ENCODE results near the gene ABLIM3. TPM values are rescaled to one million over a fixed set of nuclear protein-coding genes. Genes with fewer than 3 reads are reported as not detected.

ABLIM3 gene
- total RNA-seq, 1 donor from 2014 or later: 3.9 TPM

- Mint-ChIP-seq H3K27me3 (ENCODE audit: low read depth, unreplicated experiment) (peaks cover 14% of the 10 kb centered on the region), H3K4me1 (ENCODE audit: low read depth, unreplicated experiment) (peaks cover 10% of the 10 kb centered on the region), H3K4me3 (ENCODE audit: unreplicated experiment) (no peak overlapping the region), H3K9me3 (ENCODE audit: unreplicated experiment) (no peaks in the 10 kb centered on the region), H3K36me3 (ENCODE audit: low read depth, unreplicated experiment) (no peaks in the 10 kb centered on the region), H3K27ac (ENCODE audit: unreplicated experiment) (no peak overlapping the region)
- Histone ChIP-seq H3K79me2 (ENCODE audit: insufficient read depth, low read length) (no peaks in the 10 kb centered on the region), H3K4me1 (ENCODE audit: insufficient read depth, low read length) (peaks cover 16% of the 10 kb centered on the region), H3K9ac (ENCODE audit: low read length) (no peak overlapping the region), H3K4me3 (ENCODE audit: insufficient read depth, low read depth, low read length) (no peak overlapping the region), H4K20me1 (ENCODE audit: insufficient read depth, low read length) (no peaks in the 10 kb centered on the region), H3K36me3 (ENCODE audit: insufficient read depth, low read length) (no peaks in the 10 kb centered on the region), H3K9me3 (ENCODE audit: insufficient read depth, low read depth, low read length) (no peaks in the 10 kb centered on the region), H3K27ac (ENCODE audit: low read depth, low read length) (no peak overlapping the region), H3K4me2 (ENCODE audit: low read length) (no peak overlapping the region), H2AFZ (ENCODE audit: low read depth, low read length) (no peak overlapping the region), H3K27me3 (ENCODE audit: insufficient read depth, low read length) (no peaks in the 10 kb centered on the region)
- no peak for DNase-seq (ENCODE audit: low read depth)
- TF ChIP-seq EZH2 (IDR thresholded peaks at IDR 0.05; ENCODE audit: insufficient read depth, low read length) (no peak), CTCF (IDR thresholded peaks at IDR 0.05; ENCODE audit: insufficient read depth, low read depth, low read length) (no peak)
- FAIRE-seq: no peak
Measured at GRCh38 chr5:149223081-149223848, 82.0 kb downstream of the ABLIM3 start.

GRCh38 chr5:149224282-149224681 is 83.0 kb downstream of the ABLIM3 start:
- H3K27me3 Mint-ChIP-seq (ENCODE audit: low read depth, unreplicated experiment): peaks cover 5% of the 10 kb centered on the region
- Histone ChIP-seq H3K27me3 (ENCODE audit: insufficient read depth, low read length) (no peaks in the 10 kb centered on the region), H3K4me1 (ENCODE audit: insufficient read depth, low read length) (peaks cover 23% of the 10 kb centered on the region), H3K36me3 (ENCODE audit: insufficient read depth, low read length) (no peaks in the 10 kb centered on the region), H3K79me2 (ENCODE audit: insufficient read depth, low read length) (no peaks in the 10 kb centered on the region), H3K9me3 (ENCODE audit: insufficient read depth, low read depth, low read length) (no peaks in the 10 kb centered on the region), H4K20me1 (ENCODE audit: insufficient read depth, low read length) (no peaks in the 10 kb centered on the region), H3K4me2 (ENCODE audit: low read length) (no peak overlapping the region), H2AFZ (ENCODE audit: low read depth, low read length) (no peak overlapping the region), H3K9ac (ENCODE audit: low read length) (no peak overlapping the region), H3K4me3 (ENCODE audit: insufficient read depth, low read depth, low read length) (no peak overlapping the region), H3K27ac (ENCODE audit: low read depth, low read length) (no peak overlapping the region)
- FAIRE-seq (no peak), DNase-seq (ENCODE audit: low read depth) (no peak)
- H3K4me3 Mint-ChIP-seq (ENCODE audit: unreplicated experiment): no peak overlapping the region
- no peak overlapping the region for H3K27ac Mint-ChIP-seq (ENCODE audit: unreplicated experiment)
- no peak for TF ChIP-seq CTCF (IDR thresholded peaks at IDR 0.05; ENCODE audit: insufficient read depth, low read depth, low read length)
- no peak for TF ChIP-seq EZH2 (IDR thresholded peaks at IDR 0.05; ENCODE audit: insufficient read depth, low read length)
- H3K4me1 Mint-ChIP-seq (ENCODE audit: low read depth, unreplicated experiment): peaks cover 12% of the 10 kb centered on the region
- no peaks in the 10 kb centered on the region for H3K36me3 Mint-ChIP-seq (ENCODE audit: low read depth, unreplicated experiment)
- no peaks in the 10 kb centered on the region for H3K9me3 Mint-ChIP-seq (ENCODE audit: unreplicated experiment)

- Mint-ChIP-seq H3K4me3 (ENCODE audit: unreplicated experiment) (no peak overlapping the region), H3K27me3 (ENCODE audit: low read depth, unreplicated experiment) (peaks cover 9% of the 10 kb centered on the region), H3K36me3 (ENCODE audit: low read depth, unreplicated experiment) (no peaks in the 10 kb centered on the region), H3K27ac (ENCODE audit: unreplicated experiment) (no peak overlapping the region), H3K9me3 (ENCODE audit: unreplicated experiment) (no peaks in the 10 kb centered on the region), H3K4me1 (ENCODE audit: low read depth, unreplicated experiment) (peaks cover 12% of the 10 kb centered on the region)
- TF ChIP-seq CTCF (IDR thresholded peaks at IDR 0.05; ENCODE audit: insufficient read depth, low read depth, low read length): no peak
- no peak for TF ChIP-seq EZH2 (IDR thresholded peaks at IDR 0.05; ENCODE audit: insufficient read depth, low read length)
- no peaks in the 10 kb centered on the region for H3K79me2 ChIP-seq (ENCODE audit: insufficient read depth, low read length)
- peak; percentile 45 for FAIRE-seq
- H3K9ac ChIP-seq (ENCODE audit: low read length): no peak overlapping the region
- peaks cover 15% of the 10 kb centered on the region for H3K4me1 ChIP-seq (ENCODE audit: insufficient read depth, low read length)
- H3K4me3 ChIP-seq (ENCODE audit: insufficient read depth, low read depth, low read length): no peak overlapping the region
- DNase-seq (ENCODE audit: low read depth): peak; percentile 87
- H3K27ac ChIP-seq (ENCODE audit: low read depth, low read length): peak overlapping the region; percentile 11
- no peaks in the 10 kb centered on the region for H4K20me1 ChIP-seq (ENCODE audit: insufficient read depth, low read length)
- peak overlapping the region; percentile 10 for H3K4me2 ChIP-seq (ENCODE audit: low read length)
- no peak overlapping the region for H2AFZ ChIP-seq (ENCODE audit: low read depth, low read length)
- H3K27me3 ChIP-seq (ENCODE audit: insufficient read depth, low read length): no peaks in the 10 kb centered on the region
- H3K9me3 ChIP-seq (ENCODE audit: insufficient read depth, low read depth, low read length): no peaks in the 10 kb centered on the region
- H3K36me3 ChIP-seq (ENCODE audit: insufficient read depth, low read length): no peaks in the 10 kb centered on the region
Measured at GRCh38 chr5:149227168-149227826, 86.0 kb downstream of the ABLIM3 start.
